Retina (tissue), 1 donor: ENCODE results near the gene TMEM132A.
"Not testable (repeated sequence)": the region's sequence is repeated elsewhere in the genome, so short reads cannot be mapped to it uniquely, and the experiment has no call there.

Experiments
- DNase-seq: peaks from one replicate; pipeline ENCODE4 v3.0.0-alpha.2; 2016

TMEM132A gene

GRCh38 chr11:60905551-60906113, 18.6 kb upstream of the TMEM132A start:
- DNase-seq: no peak

- DNase-seq: peak; percentile 98
These were observed 17.9 kb upstream of the TMEM132A start, which contains the start of gene PRPF19 for GRCh38 chr11:60906132-60906972. Gene PRPF19 (minus strand): TSS chr11:60906585. CDS start chr11:60906382, 203 bp downstream.

- DNase-seq: no peak
These were observed 15.5 kb upstream of the TMEM132A start for GRCh38 chr11:60908803-60909202.

- DNase-seq: not testable (repeated sequence)
These were observed 14.5 kb upstream of the TMEM132A start for GRCh38 chr11:60909680-60910280.

- no peak for DNase-seq
These were observed 14.0 kb upstream of the TMEM132A start for GRCh38 chr11:60910281-60910687.

- DNase-seq: no peak
These were observed 13.4 kb upstream of the TMEM132A start for GRCh38 chr11:60910711-60911380.

GRCh38 chr11:60912223-60912850, 11.9 kb upstream of the TMEM132A start:
- no peak for DNase-seq

- peak; percentile 71 for DNase-seq
These were observed 11.3 kb upstream of the TMEM132A start for GRCh38 chr11:60912851-60913528.

GRCh38 chr11:60913793-60914632, 10.2 kb upstream of the TMEM132A start, which contains the start of gene TMEM109:
Gene TMEM109 (plus strand): TSS chr11:60914158. CDS start chr11:60919694, 5,536 bp downstream.
- DNase-seq: peak; percentile 98

GRCh38 chr11:60914633-60915247, 9.5 kb upstream of the TMEM132A start:
- no peak for DNase-seq

- peak; percentile 69 for DNase-seq
These were observed 8.9 kb upstream of the TMEM132A start for GRCh38 chr11:60915248-60915914.

- DNase-seq: no peak
These were observed 7.5 kb upstream of the TMEM132A start for GRCh38 chr11:60916669-60917206.

- DNase-seq: no peak
These were observed 7.0 kb upstream of the TMEM132A start for GRCh38 chr11:60917267-60917666.

GRCh38 chr11:60918251-60918938, 5.9 kb upstream of the TMEM132A start:
- DNase-seq: no peak

- DNase-seq: no peak
These were observed 5.4 kb upstream of the TMEM132A start for GRCh38 chr11:60918939-60919265.

- DNase-seq: no peak
These were observed 4.9 kb upstream of the TMEM132A start for GRCh38 chr11:60919320-60919719.

GRCh38 chr11:60919956-60920355, 4.3 kb upstream of the TMEM132A start:
- no peak for DNase-seq

- DNase-seq: no peak
These were observed 3.0 kb upstream of the TMEM132A start for GRCh38 chr11:60921259-60921658.

- no peak for DNase-seq
These were observed 2.4 kb upstream of the TMEM132A start for GRCh38 chr11:60921777-60922335.
